Measurements from ENCODE around the gene KIF19.

KIF19 gene

DNA sequence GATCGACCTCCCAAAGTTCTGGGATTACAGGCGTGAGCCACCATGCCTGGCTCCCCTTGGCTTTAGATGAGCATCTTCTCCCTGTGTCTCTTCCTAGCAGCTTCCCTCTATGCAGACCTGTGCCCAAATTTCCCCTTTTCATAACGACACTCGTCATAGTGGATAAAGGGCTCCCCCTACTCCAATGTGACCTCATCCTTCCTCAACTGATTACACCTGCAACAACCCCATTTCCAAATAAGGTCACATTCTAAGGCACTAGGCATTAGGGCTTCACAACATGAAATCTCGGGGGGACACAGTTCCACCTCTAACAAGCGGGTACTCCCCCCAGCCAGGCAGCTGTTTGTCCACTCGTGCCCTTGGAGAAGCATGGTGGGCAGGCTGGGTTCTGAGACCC is 10.3 kb downstream of the KIF19 start:
- Histone ChIP-seq H3K36me3 (0 out of 2 replicates have a peak, but pooled peaks cover 2% of the 10 kb centered on the region), H3K27ac (peak overlapping the region; percentile 97), H3K4me3 (ENCODE audit: low read depth, low read length) (no peak overlapping the region), H3K27me3 (ENCODE audit: insufficient read depth, low read depth, severe bottlenecking) (no peaks in the 10 kb centered on the region), H3K9me3 (ENCODE audit: severe bottlenecking) (peaks cover 24% of the 10 kb centered on the region)
- TF ChIP-seq, protein P1, sequence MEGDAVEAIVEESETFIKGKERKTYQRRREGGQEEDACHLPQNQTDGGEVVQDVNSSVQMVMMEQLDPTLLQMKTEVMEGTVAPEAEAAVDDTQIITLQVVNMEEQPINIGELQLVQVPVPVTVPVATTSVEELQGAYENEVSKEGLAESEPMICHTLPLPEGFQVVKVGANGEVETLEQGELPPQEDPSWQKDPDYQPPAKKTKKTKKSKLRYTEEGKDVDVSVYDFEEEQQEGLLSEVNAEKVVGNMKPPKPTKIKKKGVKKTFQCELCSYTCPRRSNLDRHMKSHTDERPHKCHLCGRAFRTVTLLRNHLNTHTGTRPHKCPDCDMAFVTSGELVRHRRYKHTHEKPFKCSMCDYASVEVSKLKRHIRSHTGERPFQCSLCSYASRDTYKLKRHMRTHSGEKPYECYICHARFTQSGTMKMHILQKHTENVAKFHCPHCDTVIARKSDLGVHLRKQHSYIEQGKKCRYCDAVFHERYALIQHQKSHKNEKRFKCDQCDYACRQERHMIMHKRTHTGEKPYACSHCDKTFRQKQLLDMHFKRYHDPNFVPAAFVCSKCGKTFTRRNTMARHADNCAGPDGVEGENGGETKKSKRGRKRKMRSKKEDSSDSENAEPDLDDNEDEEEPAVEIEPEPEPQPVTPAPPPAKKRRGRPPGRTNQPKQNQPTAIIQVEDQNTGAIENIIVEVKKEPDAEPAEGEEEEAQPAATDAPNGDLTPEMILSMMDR (IDR thresholded peaks at IDR 0.05; ENCODE audit: low read depth, low read length): no peak
- no peak for DNase-seq

DNA sequence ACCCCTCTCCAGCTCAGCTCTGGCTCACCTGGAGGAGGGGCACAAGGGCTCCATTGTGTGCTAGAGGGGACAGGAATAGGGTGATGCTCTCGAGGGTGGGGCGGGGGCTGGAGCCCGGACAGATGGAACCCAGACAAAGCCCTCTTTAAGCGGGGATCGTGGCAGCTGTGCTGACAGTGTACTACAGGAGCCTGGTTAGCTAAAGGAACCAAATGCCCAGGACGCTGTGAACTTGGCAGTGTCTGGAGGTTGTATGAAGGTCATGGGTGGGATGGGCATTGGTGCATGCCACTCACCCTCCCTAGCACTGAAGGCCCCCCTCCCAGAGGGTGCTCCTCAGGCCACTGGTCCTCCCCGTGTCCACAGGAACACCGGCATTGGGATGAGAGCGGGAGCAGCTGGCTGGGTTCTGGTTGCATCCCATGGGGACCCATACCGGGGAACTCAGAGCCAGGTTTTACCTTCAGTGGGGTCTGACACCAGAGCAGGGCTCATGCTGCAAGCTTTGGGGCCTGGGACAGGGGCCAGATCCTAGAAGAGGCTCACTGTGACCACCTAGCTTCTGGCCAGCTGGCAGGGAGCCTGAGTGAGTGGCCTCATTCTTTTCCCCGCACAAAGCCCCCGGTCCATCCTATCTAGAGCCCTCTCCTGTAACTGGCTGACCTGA is 11.9 kb downstream of the KIF19 start:
- TF ChIP-seq, protein P1 (IDR thresholded peaks at IDR 0.05; ENCODE audit: low read depth, low read length): no peak
- Histone ChIP-seq H3K27me3 (ENCODE audit: insufficient read depth, low read depth, severe bottlenecking) (no peaks in the 10 kb centered on the region), H3K4me3 (ENCODE audit: low read depth, low read length) (no peak overlapping the region), H3K9me3 (ENCODE audit: severe bottlenecking) (peaks cover 24% of the 10 kb centered on the region), H3K27ac (peak overlapping the region; percentile 97), H3K36me3 (0 out of 2 replicates have a peak, but pooled peaks cover 2% of the 10 kb centered on the region)
- peak; percentile 95 for DNase-seq

DNA sequence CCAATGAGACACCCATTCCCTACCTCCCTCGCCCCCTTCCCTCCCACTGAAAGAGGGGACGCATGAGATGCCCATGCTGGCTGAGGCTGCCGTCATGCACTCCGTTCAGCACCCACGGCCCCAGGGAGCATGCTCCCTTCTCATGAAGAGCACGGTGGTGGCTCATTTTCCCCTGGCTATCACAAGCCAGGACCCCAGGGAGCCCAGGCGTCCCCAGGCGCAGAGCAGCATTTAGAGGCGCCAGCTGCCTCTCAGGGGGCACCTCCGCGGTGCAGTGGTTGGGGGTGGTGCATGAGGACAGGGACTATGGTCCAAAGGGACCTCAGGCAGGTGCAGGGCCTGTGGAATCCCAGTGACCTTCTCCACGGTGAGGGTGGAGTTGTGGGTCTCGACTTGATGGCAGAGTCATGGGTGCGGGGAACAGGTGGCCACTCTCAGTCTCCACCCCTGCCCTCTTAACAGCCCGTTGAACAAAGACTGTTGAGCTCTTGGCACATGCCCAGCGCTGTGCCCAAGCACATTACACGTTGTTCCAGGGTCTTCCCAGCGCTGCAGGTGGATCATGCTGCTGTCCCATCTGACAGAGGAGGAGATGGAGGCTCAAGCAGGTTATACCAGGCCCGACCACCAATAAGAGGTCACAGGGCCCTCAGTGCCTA is 13.6 kb downstream of the KIF19 start:
- no peak overlapping the region for H3K4me3 ChIP-seq (ENCODE audit: low read depth, low read length)
- TF ChIP-seq, protein P1 (IDR thresholded peaks at IDR 0.05; ENCODE audit: low read depth, low read length): no peak
- H3K36me3 ChIP-seq: no peaks in the 10 kb centered on the region
- peak overlapping the region; percentile 75 for H3K27ac ChIP-seq
- no peaks in the 10 kb centered on the region for H3K27me3 ChIP-seq (ENCODE audit: insufficient read depth, low read depth, severe bottlenecking)
- no peak for DNase-seq
- H3K9me3 ChIP-seq (ENCODE audit: severe bottlenecking): peaks cover 15% of the 10 kb centered on the region

DNA sequence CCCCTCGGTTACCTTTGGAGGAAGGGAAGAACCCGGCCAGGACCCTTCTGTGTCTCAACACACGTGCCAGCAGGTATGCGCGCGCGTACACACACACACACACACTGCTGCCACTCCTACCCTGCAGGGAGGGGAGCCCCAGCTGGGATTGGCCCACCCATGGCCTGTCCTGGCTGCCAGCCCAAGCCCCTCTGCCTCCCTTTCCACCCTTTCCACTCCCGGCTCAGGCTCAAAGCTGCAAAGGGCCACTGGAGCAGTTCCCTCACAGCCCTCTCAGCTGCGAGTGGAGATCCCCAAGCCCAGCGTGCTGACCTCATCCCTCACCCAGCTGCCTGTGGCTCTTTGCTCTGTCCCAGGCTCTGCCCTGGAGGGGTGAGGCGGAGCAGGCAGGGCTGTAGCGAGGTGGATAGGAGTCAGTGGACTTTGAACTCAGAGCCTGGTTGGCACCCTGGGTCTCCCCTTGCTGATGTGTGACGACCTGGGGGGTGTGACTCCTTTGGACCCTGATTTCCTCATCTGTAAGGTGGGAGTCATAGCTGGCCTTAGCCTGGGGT is 14.5 kb downstream of the KIF19 start:
- no peaks in the 10 kb centered on the region for H3K27me3 ChIP-seq (ENCODE audit: insufficient read depth, low read depth, severe bottlenecking)
- H3K36me3 ChIP-seq: no peaks in the 10 kb centered on the region
- peaks cover 6% of the 10 kb centered on the region for H3K9me3 ChIP-seq (ENCODE audit: severe bottlenecking)
- DNase-seq: peak; percentile 67
- no peak overlapping the region for H3K4me3 ChIP-seq (ENCODE audit: low read depth, low read length)
- peak overlapping the region; percentile 75 for H3K27ac ChIP-seq
- TF ChIP-seq, protein P1 (IDR thresholded peaks at IDR 0.05; ENCODE audit: low read depth, low read length): no peak

DNA sequence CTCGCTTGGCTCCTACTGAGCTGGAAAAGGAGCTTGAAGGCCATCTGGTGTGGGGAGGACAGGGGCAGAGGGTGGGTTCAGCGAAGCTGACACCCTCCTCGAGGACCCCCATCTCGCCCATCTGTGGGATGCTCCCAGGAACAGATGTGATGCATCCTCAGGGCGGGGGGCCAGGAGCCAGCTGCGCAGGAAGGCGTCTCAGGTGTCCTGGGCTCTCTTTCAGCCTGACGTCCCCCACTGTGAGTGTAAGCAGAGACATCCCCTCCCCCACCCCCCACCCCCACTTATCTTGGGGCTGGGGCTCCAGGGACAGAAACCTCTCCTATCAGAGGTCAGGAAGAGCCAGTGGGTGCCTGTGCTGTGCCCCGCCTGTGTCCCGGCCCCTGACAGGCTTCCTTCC is 16.2 kb downstream of the KIF19 start:
- TF ChIP-seq, protein P1 (IDR thresholded peaks at IDR 0.05; ENCODE audit: low read depth, low read length): no peak
- H3K27me3 ChIP-seq (ENCODE audit: insufficient read depth, low read depth, severe bottlenecking): no peaks in the 10 kb centered on the region
- H3K36me3 ChIP-seq: no peaks in the 10 kb centered on the region
- H3K4me3 ChIP-seq (ENCODE audit: low read depth, low read length): no peak overlapping the region
- H3K27ac ChIP-seq: peak overlapping the region; percentile 75
- DNase-seq: peak; percentile 38
- H3K9me3 ChIP-seq (ENCODE audit: severe bottlenecking): no peaks in the 10 kb centered on the region
